DMS53 (cell line): ENCODE data around the gene BCAS3.

Source experiments
- DNase-seq: peaks from one replicate; lab custom pipeline; 2025; lab: John Stamatoyannopoulos, UW

BCAS3 gene

GRCh38 chr17:60674637-60675036 lies 3.0 kb upstream of the BCAS3 start:
- DNase-seq, result peak; percentile 13

- DNase-seq, result no peak
Measured at GRCh38 chr17:60675997-60676396, 1.7 kb upstream of the BCAS3 start.

DNA sequence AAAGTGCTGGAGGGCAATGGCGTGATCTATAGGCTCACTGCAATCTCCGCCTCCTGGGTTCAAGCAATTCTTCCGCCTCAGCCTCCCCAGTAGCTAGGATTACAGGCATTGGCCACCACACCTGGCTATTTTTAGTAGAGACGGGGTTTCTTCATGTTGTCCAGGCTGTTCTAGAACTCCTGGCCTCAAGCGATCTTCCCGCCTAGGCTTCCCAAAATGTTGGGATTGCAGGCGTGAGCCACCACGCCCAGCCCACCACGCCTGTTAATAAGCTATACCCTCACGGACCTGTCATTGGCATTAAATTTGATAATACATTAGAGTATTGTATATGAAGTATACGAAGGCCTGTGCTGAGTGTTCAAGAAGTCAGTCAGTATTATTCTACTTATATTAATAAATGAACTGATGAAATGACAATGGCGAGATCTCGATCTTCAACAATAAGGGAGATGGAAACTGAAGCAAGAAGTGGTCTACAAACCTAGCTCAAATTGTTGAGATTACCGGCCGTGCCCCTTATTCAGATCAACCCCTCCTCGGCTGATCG lies 818 bp upstream of the BCAS3 start:
- DNase-seq, result no peak

- peak; percentile 45 for DNase-seq
Measured at GRCh38 chr17:60678118-60678444, 430 bp downstream of the BCAS3 start.

GRCh38 chr17:60679287-60679686 lies 1.6 kb downstream of the BCAS3 start:
- no peak for DNase-seq

DNA sequence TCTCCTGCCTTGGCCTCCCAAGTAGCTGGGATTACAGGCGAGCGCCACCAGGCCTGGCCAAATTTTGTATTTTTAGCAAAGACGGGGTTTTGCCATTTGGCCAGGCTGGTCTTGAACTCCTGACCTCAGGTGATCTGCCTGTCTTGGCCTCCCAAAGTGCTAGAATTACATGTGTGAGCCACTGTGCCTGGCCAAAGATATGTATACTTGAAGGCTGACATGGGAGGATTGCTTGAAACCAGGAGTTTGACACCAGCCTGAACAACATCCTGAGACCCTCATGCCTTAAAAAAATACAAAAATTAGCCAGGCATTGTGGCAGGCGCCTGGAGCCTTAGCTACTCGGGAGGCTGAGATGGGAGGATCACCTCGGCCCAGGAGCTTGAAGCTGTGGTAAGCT lies 3.1 kb downstream of the BCAS3 start:
- DNase-seq, result no peak

DNA sequence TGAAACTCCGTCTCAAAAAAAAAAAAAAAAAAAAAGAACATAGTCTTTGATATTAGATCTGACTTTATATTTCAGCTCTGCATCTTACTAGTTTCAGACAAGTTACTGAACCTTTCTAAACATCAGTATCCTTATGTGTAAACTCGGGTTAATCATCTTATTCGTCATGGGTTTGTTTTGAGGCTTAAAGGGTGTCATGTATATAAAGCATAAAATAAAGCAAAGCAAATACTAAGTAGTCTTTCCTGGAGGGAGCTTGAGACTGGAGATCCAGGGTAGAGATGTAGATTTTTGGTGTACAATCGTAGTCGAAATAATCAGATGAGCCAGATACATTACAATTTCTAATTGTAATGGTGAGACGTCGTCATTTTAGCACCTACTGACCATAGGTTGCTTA lies 7.8 kb downstream of the BCAS3 start:
- DNase-seq, result no peak

DNA sequence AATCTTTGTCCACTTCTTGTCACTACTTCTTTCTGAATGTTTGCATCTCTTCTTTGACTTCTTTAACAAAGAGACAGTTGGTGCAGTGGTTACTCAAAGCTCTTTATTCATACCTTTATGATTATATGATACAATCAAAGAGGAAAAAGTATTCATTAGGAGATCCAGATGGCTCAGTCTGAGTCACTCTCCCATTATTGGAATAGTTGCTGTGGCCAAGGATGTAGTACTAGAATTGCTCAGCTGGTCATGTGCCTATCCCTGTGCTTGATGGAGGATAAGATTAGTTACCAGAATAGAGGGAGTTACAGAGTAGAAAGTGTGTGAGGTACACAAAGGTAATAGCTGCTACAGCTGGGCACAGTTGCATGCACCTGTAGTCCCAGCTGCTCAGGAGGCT lies 18.3 kb downstream of the BCAS3 start:
- DNase-seq, result no peak

DNA sequence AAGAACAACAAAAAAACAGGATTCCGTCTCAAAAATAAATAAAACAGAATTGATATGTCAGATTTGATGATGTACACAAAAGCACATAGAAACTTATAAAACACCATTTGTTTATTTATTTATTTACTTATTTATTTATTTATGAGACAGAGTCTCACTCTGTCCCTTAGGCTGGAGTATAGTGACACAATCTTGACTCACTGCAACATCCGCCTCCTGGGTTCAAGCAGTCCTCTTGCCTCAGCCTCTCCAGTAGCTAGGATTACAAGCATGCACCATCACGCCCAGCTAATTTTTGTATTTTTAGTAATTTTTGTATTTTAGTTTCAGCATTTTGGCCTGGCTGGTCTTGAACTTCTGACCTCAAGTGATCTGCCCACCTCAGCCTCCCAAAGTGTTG lies 21.4 kb downstream of the BCAS3 start:
- DNase-seq, result no peak

DNA sequence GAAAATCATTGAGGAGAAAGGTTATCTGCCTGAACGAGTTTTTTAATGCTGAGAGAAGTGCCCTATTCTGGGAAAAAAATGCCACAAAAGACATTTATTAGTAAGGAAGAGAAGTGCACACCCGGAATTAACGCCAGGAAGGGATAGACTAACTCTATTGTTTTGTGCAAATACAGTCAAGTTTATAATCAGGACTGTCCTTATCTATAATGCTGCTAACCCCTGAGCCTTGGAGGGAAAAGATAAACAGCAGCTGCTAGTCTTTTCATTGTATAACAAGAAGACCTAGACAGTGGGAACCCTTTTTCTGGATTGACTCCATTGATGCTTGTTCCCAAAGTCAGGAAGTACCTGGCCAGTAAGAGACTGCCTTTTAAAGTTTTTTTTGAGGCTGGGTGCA lies 26.5 kb downstream of the BCAS3 start:
- no peak for DNase-seq

DNA sequence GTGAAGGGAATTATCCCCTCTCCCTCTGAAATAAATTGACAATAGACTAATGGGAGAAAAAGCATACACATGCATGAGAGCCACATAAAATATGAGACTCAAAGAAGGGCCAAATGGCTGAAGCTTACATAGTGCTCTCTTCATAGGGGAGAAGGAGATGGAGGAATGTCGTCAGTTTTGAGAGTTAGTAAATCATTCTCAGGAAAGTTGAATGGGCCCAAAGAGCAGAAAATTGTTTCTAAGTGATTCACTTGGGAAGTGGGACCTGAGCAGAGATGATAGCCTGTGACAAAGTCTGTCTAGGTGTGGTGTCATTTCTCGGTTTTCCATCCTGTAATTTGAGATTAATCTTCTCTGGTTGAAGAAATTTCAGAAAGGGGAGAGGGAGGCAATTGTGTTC lies 35.0 kb downstream of the BCAS3 start:
- no peak for DNase-seq

DNA sequence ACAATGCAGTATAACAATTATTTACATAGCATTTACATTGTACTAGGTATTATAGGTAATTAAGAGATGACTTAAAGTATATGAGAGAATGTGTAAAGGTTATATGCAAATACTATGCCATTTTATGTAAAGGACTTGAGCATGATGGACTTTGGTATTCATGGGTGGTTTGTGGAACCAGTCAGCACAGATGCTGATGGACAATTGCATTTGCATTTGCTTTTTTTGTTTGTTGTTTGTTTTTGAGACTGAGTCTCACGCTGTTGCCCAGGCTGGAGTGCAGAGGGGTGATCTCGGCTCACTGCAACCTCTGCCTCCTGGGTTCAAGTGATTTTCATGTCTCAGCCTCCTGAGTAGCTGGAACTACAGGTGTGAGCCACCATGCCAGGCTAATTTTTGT lies 36.0 kb downstream of the BCAS3 start:
- DNase-seq, result no peak

GRCh38 chr17:60716766-60717165 lies 39.1 kb downstream of the BCAS3 start:
- no peak for DNase-seq

DNA sequence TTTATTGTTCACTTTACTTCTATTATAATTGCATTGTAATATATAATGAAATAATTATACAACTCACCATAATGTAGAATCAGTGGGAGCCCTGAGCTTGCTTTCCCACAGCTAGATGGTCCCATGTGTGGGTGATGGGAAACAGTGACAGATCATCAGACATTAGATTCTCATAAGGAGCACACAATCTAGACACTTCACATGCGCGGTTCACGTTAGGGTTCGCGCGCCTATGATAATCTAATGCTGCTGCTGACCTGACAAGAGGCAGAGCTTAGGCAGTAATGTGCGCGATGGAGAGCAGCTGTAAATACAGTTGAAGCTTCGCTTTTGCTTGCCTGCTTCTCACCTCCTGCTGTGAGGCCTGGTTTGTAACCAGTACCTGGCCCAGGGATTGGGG lies 40.2 kb downstream of the BCAS3 start:
- DNase-seq, result no peak

DNA sequence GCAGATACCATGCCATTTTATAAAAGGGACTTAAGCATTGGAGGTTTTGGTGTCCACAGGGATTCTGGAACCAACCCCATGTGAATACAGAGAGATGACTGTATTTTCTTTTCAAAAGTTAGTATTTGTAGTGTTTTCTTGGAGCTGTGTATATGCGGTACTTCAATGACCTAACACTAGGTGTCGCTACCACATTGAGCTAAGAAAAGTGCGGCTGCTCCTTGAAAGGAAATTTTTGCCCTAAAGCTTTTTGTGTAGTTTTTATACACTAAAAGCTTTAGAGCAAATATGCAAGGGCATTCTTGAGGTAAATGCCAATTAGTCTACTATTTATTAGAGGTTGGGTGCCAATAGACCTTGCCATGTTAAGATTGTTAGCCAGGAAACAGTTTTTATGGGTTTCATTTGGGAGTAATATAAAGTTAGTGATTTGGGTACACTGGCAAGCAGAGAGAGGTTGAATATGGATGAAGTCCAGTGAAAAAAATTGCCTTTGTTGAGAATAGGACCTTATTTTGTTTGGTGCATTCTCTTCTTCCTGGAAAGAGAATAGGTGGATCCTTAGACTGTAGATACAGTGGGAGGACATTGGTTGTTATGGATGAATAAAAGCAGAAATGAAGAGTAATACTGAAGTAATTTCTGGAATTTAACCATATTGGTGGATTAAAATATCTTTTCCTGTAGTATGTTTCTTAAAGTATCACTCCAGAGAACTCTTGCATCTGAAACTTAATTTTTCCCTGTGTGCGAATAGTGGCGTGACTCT lies 43.3 kb downstream of the BCAS3 start:
- DNase-seq, result peak; percentile 66

GRCh38 chr17:60724647-60725046 lies 47.0 kb downstream of the BCAS3 start:
- DNase-seq, result no peak

GRCh38 chr17:60729854-60730253 lies 52.2 kb downstream of the BCAS3 start:
- DNase-seq, result no peak

- no peak for DNase-seq
Measured at GRCh38 chr17:60730273-60730672, 52.6 kb downstream of the BCAS3 start.

GRCh38 chr17:60738287-60738686 lies 60.6 kb downstream of the BCAS3 start:
- no peak for DNase-seq

GRCh38 chr17:60740584-60740983 lies 62.9 kb downstream of the BCAS3 start:
- DNase-seq, result no peak

DNA sequence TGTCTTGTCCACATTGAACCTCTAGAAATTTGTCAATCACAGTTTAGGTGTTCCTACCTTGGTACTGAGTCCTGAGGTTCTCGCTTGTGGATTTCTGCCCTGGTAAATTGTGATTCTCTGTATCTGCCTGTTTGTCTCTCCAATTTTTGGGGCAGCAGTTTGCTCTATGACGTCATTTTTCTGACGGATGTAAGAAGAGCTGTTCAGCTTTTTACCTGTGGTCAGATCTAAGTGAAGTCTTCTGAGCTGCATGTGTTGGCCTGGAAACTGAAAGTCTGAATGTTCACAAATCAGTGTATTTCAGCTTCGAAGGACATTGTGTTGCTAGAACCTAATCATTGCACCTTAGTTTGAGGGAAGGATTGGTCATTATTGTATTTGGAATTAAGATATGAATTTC lies 63.4 kb downstream of the BCAS3 start:
- DNase-seq, result no peak

DNA sequence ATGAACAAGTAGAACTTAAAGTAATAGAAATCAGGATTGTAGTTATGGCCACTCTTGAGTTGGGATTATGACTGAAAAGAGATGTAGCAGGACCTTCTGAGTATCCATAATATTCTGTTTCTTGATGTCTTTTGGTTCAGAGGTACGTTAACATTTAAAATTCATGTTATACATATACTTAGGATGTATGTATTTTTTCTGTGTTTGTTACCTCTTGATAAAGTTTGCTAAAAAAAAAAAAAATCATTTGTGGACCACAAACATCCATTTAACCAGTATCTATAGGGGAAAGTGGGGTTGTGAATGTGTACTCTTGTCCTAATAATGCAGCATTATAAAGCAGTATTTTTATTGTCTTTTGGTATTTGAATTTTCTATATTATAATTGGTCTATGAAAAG lies 65.6 kb downstream of the BCAS3 start:
- DNase-seq, result no peak

- DNase-seq, result peak; percentile 15
Measured at GRCh38 chr17:60743799-60744198, 66.1 kb downstream of the BCAS3 start.

GRCh38 chr17:60744355-60744966 lies 66.8 kb downstream of the BCAS3 start:
- DNase-seq, result no peak
